ENCODE results near the gene PDE4B.

The PDE4B gene

GRCh38 chr1:66292944-66293343 is 500.2 kb downstream of the PDE4B start:
- Histone ChIP-seq H2AFZ (ENCODE audit: low read length) (no peak overlapping the region), H3K9me3 (ENCODE audit: low read length) (no peaks in the 10 kb centered on the region), H3K4me3 (ENCODE audit: low read depth, low read length, poor library complexity, severe bottlenecking) (no peak overlapping the region), H3K79me2 (ENCODE audit: insufficient read depth, low read length) (no peaks in the 10 kb centered on the region), H3K27ac (ENCODE audit: low read depth, low read length, poor library complexity, severe bottlenecking) (no peak overlapping the region), H3K36me3 (ENCODE audit: insufficient read depth, low read length) (no peaks in the 10 kb centered on the region), H3K9ac (ENCODE audit: low read length) (no peak overlapping the region), H4K20me1 (ENCODE audit: insufficient read depth, low read length) (no peaks in the 10 kb centered on the region), H3K27me3 (ENCODE audit: insufficient read depth, low read length) (no peaks in the 10 kb centered on the region), H3F3A (ENCODE audit: insufficient read depth, low read length) (no peaks in the 10 kb centered on the region), H3K4me2 (ENCODE audit: low read length) (no peak overlapping the region), H3K9me2 (ENCODE audit: low read depth, low read length) (no peaks in the 10 kb centered on the region), H3K4me1 (ENCODE audit: insufficient read depth, low read length, severe bottlenecking) (no peaks in the 10 kb centered on the region)
- TF ChIP-seq CTCF (IDR thresholded peaks at IDR 0.05; ENCODE audit: low read length) (no peak), EZH2 (IDR thresholded peaks at IDR 0.05; ENCODE audit: borderline replicate concordance, low read length) (no peak)

- no peak overlapping the region for H3K9ac ChIP-seq (ENCODE audit: low read length)
- H2AFZ ChIP-seq (ENCODE audit: low read length) = no peak overlapping the region
- no peaks in the 10 kb centered on the region for H3K27me3 ChIP-seq (ENCODE audit: insufficient read depth, low read length)
- H4K20me1 ChIP-seq (ENCODE audit: insufficient read depth, low read length) = no peaks in the 10 kb centered on the region
- H3K4me3 ChIP-seq (ENCODE audit: low read depth, low read length, poor library complexity, severe bottlenecking) = no peak overlapping the region
- no peak for TF ChIP-seq CTCF (IDR thresholded peaks at IDR 0.05; ENCODE audit: low read length)
- no peak for TF ChIP-seq EZH2 (IDR thresholded peaks at IDR 0.05; ENCODE audit: borderline replicate concordance, low read length)
- H3K27ac ChIP-seq (ENCODE audit: low read depth, low read length, poor library complexity, severe bottlenecking) = no peak overlapping the region
- H3K4me1 ChIP-seq (ENCODE audit: insufficient read depth, low read length, severe bottlenecking) = no peaks in the 10 kb centered on the region
- H3K9me3 ChIP-seq (ENCODE audit: low read length) = no peaks in the 10 kb centered on the region
- H3K9me2 ChIP-seq (ENCODE audit: low read depth, low read length) = no peaks in the 10 kb centered on the region
- H3K79me2 ChIP-seq (ENCODE audit: insufficient read depth, low read length) = no peaks in the 10 kb centered on the region
- H3K36me3 ChIP-seq (ENCODE audit: insufficient read depth, low read length) = no peaks in the 10 kb centered on the region
- no peaks in the 10 kb centered on the region for H3F3A ChIP-seq (ENCODE audit: insufficient read depth, low read length)
- no peak overlapping the region for H3K4me2 ChIP-seq (ENCODE audit: low read length)
These were observed 502.1 kb downstream of the PDE4B start for GRCh38 chr1:66294707-66295370.

DNA sequence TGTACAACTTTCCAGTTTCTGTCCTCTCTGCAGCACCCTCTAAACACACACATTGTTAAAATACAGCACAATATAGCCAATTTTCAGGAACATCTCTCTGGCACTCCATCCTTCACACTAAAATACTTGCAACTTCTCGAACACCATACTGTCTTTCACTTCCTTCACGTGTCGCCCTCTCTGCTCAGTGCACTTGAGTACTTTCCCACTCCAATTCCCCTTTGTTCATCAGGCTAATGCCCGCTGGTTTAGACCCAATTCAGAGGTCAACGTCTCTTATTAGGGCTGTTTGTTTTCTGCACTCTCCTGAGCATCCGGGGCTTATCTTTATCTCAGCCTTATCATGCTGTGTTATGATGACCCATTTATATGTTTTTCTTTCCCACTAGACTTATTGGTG is 503.1 kb downstream of the PDE4B start:
- Histone ChIP-seq H2AFZ (ENCODE audit: low read length) (no peak overlapping the region), H3K9ac (ENCODE audit: low read length) (no peak overlapping the region), H3K36me3 (ENCODE audit: insufficient read depth, low read length) (no peaks in the 10 kb centered on the region), H3K27me3 (ENCODE audit: insufficient read depth, low read length) (no peaks in the 10 kb centered on the region), H3K4me2 (ENCODE audit: low read length) (no peak overlapping the region), H3K79me2 (ENCODE audit: insufficient read depth, low read length) (no peaks in the 10 kb centered on the region), H3K4me1 (ENCODE audit: insufficient read depth, low read length, severe bottlenecking) (peaks cover 4% of the 10 kb centered on the region), H3K27ac (ENCODE audit: low read depth, low read length, poor library complexity, severe bottlenecking) (no peak overlapping the region), H3F3A (ENCODE audit: insufficient read depth, low read length) (no peaks in the 10 kb centered on the region), H3K9me3 (ENCODE audit: low read length) (no peaks in the 10 kb centered on the region), H3K9me2 (ENCODE audit: low read depth, low read length) (no peaks in the 10 kb centered on the region), H3K4me3 (ENCODE audit: low read depth, low read length, poor library complexity, severe bottlenecking) (no peak overlapping the region), H4K20me1 (ENCODE audit: insufficient read depth, low read length) (no peaks in the 10 kb centered on the region)
- TF ChIP-seq CTCF (IDR thresholded peaks at IDR 0.05; ENCODE audit: low read length) (no peak), EZH2 (IDR thresholded peaks at IDR 0.05; ENCODE audit: borderline replicate concordance, low read length) (no peak)
